ENCODE results near the gene PRKAG2.

PRKAG2 gene

DNA sequence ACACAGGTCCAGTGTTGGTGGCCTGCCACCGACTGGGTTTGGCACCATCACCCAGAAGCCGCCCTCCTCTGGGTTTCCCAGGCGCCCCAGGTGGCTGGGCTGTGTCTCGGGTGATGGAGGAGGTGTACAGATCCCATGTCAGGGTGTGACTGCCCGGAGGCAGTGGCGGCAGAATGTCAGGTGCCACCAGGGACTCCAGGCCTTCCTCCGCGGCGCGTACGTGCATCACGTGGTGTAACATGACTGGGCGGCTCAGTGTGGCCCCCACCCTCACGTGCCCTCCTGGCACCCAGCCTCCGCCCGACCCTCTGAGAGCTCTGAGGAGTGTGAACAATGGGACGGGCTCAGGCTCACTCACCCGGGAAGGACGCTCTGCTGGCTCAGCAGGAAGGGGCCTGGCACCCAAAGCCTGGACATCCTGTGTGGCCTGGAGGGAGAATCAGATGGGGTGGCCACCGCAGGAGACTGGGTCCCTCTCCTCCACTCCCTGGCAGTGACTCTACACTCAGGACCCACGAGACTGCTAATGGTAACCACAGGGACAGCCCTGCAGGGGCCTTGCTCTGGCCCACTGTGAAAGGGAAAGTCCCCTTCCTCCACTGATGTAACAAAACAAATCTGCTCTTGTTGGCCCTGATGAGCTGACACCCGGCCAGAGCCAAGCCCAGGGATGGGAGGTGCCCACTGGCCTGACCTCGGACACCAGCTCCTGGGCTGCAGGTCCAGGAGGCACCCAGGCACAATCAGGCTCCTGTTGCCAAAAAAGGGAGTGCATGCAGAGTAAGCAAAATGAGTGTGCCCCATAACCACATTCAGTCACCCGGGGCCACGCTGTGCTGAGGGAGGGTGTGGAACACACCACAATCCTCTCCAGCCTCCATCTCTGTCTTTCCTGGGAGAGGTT, 164.8 kb downstream of the PRKAG2 start:
- DNase-seq = no peak
- TF ChIP-seq CTCF (IDR thresholded peaks at IDR 0.05; ENCODE audit: low read depth, low read length, missing control alignments) = no peak
- no peaks in the 10 kb centered on the region for H3K27me3 ChIP-seq (replicated peaks)

DNA sequence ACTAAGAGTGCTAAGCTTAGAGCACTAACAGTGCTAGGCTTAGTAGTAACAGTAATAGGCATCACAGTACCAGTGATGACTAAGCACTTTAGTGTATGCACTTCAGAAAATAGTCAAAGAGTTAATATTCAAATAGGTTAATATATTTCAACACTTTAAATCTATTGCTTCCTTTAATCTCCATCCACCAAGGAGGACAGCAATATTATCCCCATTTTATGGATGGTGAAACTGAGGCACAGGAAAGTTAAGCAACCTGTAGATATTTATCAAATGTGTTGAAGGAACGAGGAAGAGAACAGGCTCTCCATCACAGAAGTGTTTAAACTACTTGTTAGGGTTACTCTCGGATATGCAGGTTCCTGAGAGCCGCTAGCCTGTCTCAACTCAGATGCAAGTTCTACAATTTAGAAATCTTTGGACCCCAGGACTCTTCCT, 165.5 kb downstream of the PRKAG2 start:
- DNase-seq = no peak
- Histone ChIP-seq H3K4me3 (ENCODE audit: low read depth, low read length) (no peak overlapping the region), H3K27ac (no peak overlapping the region), H3K36me3 (replicated peaks) (peaks cover 2% of the 10 kb centered on the region), H3K27me3 (replicated peaks) (no peaks in the 10 kb centered on the region)
- in situ Hi-C loops (cut with HindIII; ENCODE audit: low pct_ligation_motif_present, low sequenced_read_pairs) = no loop called here
- no peak for TF ChIP-seq CTCF (IDR thresholded peaks at IDR 0.05; ENCODE audit: low read depth, low read length, missing control alignments)

More for the DNA sequence above, 164.8 kb downstream of the PRKAG2 start:
- Histone ChIP-seq H3K4me3 (ENCODE audit: low read depth, low read length) (no peak overlapping the region), H3K36me3 (replicated peaks) (peaks cover 2% of the 10 kb centered on the region), H3K27ac (no peak overlapping the region)
- in situ Hi-C loops (cut with HindIII; ENCODE audit: low pct_ligation_motif_present, low sequenced_read_pairs) = no loop called here

DNA sequence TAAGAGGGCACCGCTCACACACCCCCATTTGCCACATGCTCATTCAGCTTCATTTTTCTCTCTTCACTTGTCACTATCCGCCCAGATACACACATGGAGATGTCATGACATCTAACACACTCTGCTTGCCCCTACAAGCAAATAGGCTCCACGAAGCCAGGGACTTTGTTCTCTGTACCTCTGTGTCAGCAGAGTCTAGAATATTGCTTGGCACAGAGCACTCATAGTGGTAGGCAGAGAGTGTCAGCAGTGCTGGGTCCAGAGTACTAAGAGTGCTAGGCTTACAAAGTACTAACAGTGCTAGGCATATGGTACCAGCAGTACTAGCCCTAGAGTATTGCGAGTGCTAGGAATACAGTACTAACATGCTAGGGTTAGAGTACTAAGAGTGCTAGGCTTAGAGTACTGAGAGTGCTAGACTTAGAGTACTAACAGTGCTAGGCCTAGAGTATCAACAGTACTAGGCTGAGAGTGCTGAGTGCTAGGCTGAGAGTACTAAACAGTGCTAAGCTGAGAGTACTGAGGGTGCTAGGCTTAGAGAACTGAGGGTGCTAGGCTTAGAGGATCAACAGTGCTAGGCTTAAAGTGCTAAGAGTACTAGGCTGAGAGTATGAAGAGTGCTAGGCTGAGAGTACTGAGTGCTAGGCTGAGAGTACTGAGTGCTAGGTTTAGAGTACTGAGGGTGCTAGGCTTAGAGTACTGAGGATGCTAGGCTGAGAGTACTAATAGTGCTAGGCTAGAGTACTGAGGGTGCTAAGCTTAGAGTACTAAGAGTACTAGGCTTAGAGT, 166.1 kb downstream of the PRKAG2 start:
- no peaks in the 10 kb centered on the region for H3K27me3 ChIP-seq (replicated peaks)
- no peak overlapping the region for H3K4me3 ChIP-seq (ENCODE audit: low read depth, low read length)
- peaks cover 2% of the 10 kb centered on the region for H3K36me3 ChIP-seq (replicated peaks)
- no peak for DNase-seq
- in situ Hi-C loops (cut with HindIII; ENCODE audit: low pct_ligation_motif_present, low sequenced_read_pairs) = no loop called here
- no peak for TF ChIP-seq CTCF (IDR thresholded peaks at IDR 0.05; ENCODE audit: low read depth, low read length, missing control alignments)
- no peak overlapping the region for H3K27ac ChIP-seq

GRCh38 chr7:151710121-151710640, 166.7 kb downstream of the PRKAG2 start:
- no peak overlapping the region for H3K27ac ChIP-seq
- H3K27me3 ChIP-seq (replicated peaks) = no peaks in the 10 kb centered on the region
- H3K36me3 ChIP-seq (replicated peaks) = peaks cover 2% of the 10 kb centered on the region
- in situ Hi-C loops (cut with HindIII; ENCODE audit: low pct_ligation_motif_present, low sequenced_read_pairs) = no loop called here
- H3K4me3 ChIP-seq (ENCODE audit: low read depth, low read length) = no peak overlapping the region
- DNase-seq = no peak
- TF ChIP-seq CTCF (IDR thresholded peaks at IDR 0.05; ENCODE audit: low read depth, low read length, missing control alignments) = no peak

DNA sequence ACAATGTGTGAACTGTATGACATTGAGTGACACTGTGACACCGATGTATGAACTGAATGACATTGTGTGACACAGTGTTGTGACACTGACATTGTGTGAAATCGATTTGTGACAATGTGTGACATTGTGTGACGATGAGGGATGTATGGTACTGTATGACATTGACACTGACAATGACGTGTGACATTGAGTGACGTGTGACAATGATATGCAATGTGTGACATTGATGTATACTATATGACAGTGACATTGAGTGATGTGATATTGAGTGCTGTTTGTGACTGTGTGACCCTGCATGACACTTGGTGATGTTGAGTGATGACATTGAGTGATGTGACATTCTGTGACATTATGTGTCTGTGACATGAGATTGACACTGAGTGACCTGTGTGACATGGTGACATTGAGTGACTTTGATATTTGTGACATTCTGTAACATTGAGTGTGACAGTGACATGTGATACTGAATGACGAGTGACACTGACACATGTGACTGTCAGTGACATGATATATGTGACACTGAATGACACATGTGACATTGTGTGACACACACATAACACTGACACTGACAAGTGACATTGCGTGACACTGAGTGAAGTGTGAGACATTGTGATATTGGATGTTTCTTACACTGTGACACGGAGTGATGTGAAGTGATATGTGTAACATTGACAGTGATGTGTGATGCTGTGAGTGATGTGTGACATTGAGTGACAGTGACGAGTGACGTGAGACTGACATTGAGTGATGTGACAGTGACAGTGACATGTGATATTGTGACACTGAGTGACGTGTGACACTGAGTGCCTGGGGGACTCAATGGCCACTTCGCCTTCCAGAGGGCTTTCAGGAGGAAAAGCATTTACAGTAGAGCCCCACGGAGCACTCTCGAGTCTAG, 167.5 kb downstream of the PRKAG2 start:
- no peaks in the 10 kb centered on the region for H3K27me3 ChIP-seq (replicated peaks)
- DNase-seq = no peak
- in situ Hi-C loops (cut with HindIII; ENCODE audit: low pct_ligation_motif_present, low sequenced_read_pairs) = no loop called here
- H3K36me3 ChIP-seq (replicated peaks) = peaks cover 2% of the 10 kb centered on the region
- no peak overlapping the region for H3K4me3 ChIP-seq (ENCODE audit: low read depth, low read length)
- TF ChIP-seq CTCF (IDR thresholded peaks at IDR 0.05; ENCODE audit: low read depth, low read length, missing control alignments) = no peak
- no peak overlapping the region for H3K27ac ChIP-seq

All from brain microvascular endothelial cell (primary cell).